ENCODE results near the gene ZFYVE16. TPM values are rescaled to one million over a fixed set of nuclear protein-coding genes. Genes with fewer than 3 reads are reported as not detected.
A peak's percentile ranks its signal among the peaks of the same experiment; 100 is the strongest.

The ZFYVE16 gene
- total RNA-seq (2014; rRNA removed) (7.3 and 9.7 TPM in 2 replicates), Bru-seq, nascent RNA (percentile 73 among the genes with signal in this experiment), BruChase-seq, experiment 1, labeled RNA remaining after a 6-hour chase (percentile 70 among the genes with signal in this experiment), BruChase-seq, experiment 2, labeled RNA remaining after a 2-hour chase (percentile 80 among the genes with signal in this experiment)
- long read RNA-seq, full-length matches to known transcripts: 9 of 29 reads
- long read RNA-seq, partial matches to known transcripts: 8 of 29 reads
- long read RNA-seq, other reads (novel, unspliced or antisense): 12 of 29 reads

DNA sequence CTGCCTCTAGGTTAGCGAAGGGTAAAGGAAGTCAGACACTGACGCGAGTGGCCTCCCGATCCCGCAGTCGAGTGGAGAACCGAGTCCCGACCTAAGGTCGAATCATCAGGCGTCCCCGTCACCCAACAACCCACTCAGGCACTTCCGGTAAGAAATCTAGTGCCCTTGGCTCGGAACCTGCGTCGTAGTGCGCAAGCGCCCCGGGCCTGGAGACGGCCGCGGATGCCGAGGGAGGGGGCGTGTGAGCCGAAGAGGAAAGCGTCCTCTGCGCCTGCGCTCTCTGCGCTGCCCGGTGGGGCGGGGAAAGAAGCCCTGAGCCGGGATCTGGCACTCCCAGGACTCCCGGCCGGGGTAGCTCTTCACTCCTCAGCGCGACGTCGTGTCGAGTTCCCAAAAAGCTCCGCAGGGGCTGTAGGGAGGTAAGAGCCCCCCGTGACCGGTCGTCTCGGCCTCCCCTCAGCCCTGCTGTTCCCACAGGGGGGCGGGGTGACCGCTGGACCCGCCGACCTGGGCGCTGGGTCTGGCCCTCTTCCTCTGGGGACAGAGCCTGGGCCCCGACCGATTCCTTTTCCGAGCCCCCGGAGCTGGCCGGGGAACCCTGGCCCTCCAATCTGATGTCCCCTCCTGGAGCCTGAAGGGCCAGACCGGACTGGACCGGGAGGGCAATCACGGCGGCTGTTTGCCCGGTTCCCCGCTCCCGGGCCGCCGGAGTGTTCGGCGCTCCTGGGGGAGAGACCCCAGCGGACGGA, at the start of gene ZFYVE16:
TSS of gene ZFYVE16 (plus strand) at position 330 of the 749 bp plus-strand sequence. CDS start 26,084 bp downstream, outside the sequence.
- Histone ChIP-seq H3K9me2 (replicated peaks; ENCODE audit: low read length) (no peaks in the 10 kb centered on the region), H3K27ac (ENCODE audit: low read length) (peak within 1 kb of the TSS; percentile 87), H3K79me2 (ENCODE audit: low read length) (peaks cover 35% of the 10 kb centered on the region), H3F3A (ENCODE audit: low read length, unreplicated experiment) (no peaks in the 10 kb centered on the region), H3K36me3 (ENCODE audit: low read depth, low read length) (no peaks in the 10 kb centered on the region), H2AFZ (ENCODE audit: low read length) (peak within 1 kb of the TSS; percentile 94), H3K9ac (ENCODE audit: low read length) (peak within 1 kb of the TSS; percentile 88), H3K4me1 (ENCODE audit: insufficient read depth, low read length) (peaks cover 7% of the 10 kb centered on the region; the same call in 1 of the 2 replicates), H4K20me1 (ENCODE audit: low read length) (0 out of 2 replicates have a peak, but pooled peaks cover 7% of the 10 kb centered on the region), H3K4me3 (ENCODE audit: low read length) (peak within 1 kb of the TSS; percentile 82), H3K9me3 (ENCODE audit: low read length) (no peaks in the 10 kb centered on the region), H3K4me2 (ENCODE audit: low read length) (peak within 1 kb of the TSS; percentile 94), H3K27me3 (ENCODE audit: low read length) (no peaks in the 10 kb centered on the region)
- no TSS peak for BruUV-seq (replicated peaks)
- intact Hi-C loops (cut with micrococcal nuclease): loop anchor here (2.0 to 5.0 kb wide), 2 partner anchors 61 to 81 kb away; partner anchors contain the start of gene FAM151B
- ChIA-PET POLR2A (ENCODE audit: unreplicated experiment) (interaction anchor here (0.6 kb wide), 2 partner anchors 17 to 895 kb away, joined by 3 read pairs; no protein-coding TSS in a partner anchor), CTCF (interaction anchor here (0.6 to 0.9 kb wide), 2 partner anchors 11 to 61 kb away, joined by 3 read pairs; no protein-coding TSS in a partner anchor)
- no peak for TF ChIP-seq EZH2phosphoT487 (IDR thresholded peaks at IDR 0.05; ENCODE audit: borderline replicate concordance, low read length)
- TF ChIP-seq EZH2 (IDR thresholded peaks at IDR 0.05; ENCODE audit: low read length, unreplicated experiment): no peak
- TF ChIP-seq, protein P1, sequence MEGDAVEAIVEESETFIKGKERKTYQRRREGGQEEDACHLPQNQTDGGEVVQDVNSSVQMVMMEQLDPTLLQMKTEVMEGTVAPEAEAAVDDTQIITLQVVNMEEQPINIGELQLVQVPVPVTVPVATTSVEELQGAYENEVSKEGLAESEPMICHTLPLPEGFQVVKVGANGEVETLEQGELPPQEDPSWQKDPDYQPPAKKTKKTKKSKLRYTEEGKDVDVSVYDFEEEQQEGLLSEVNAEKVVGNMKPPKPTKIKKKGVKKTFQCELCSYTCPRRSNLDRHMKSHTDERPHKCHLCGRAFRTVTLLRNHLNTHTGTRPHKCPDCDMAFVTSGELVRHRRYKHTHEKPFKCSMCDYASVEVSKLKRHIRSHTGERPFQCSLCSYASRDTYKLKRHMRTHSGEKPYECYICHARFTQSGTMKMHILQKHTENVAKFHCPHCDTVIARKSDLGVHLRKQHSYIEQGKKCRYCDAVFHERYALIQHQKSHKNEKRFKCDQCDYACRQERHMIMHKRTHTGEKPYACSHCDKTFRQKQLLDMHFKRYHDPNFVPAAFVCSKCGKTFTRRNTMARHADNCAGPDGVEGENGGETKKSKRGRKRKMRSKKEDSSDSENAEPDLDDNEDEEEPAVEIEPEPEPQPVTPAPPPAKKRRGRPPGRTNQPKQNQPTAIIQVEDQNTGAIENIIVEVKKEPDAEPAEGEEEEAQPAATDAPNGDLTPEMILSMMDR (conservative IDR thresholded peaks at IDR 0.05; ENCODE audit: low read depth, low read length): 0 out of 2 replicates have a peak, but pooled peaks have one; percentile 19
- DNase-seq: peak; percentile 95
- peak; percentile 84 for ATAC-seq

DNA sequence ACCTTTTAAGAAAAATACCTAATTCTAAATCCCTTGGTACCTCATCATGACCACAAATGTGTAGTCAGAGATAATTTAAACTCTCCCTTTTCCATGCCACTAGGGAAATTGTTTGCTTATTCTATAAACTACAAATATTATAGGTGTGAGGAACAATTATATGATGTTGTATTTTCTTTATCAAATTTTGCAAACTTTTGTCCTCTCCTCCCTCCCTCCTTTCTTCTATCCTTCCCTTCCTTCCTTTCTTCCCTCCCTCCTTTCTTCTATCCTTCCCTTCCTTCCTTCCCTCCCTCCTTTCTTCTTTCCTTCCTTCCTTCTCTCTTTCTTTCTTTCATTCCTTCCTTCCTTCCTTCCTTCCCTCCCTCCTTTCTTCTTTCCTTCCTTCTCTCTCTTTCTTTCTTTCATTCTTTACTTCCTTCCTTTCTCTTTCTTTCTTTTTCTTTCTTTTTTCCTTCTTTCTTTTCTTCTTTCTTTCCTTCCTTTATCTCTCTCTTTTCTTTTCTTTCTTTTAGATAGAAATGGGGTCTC, 46.9 kb upstream of the ZFYVE16 start:
- Histone ChIP-seq H2AFZ (ENCODE audit: low read length) (no peak overlapping the region), H3K27me3 (ENCODE audit: low read length) (no peaks in the 10 kb centered on the region), H3K9me3 (ENCODE audit: low read length) (no peaks in the 10 kb centered on the region), H3K27ac (ENCODE audit: low read length) (no peak overlapping the region), H3K4me3 (ENCODE audit: low read length) (no peak overlapping the region), H3K9me2 (replicated peaks; ENCODE audit: low read length) (no peaks in the 10 kb centered on the region), H3K79me2 (ENCODE audit: low read length) (no peaks in the 10 kb centered on the region), H4K20me1 (ENCODE audit: low read length) (no peaks in the 10 kb centered on the region), H3K4me2 (ENCODE audit: low read length) (no peak overlapping the region), H3K9ac (ENCODE audit: low read length) (no peak overlapping the region), H3K36me3 (ENCODE audit: low read depth, low read length) (no peaks in the 10 kb centered on the region), H3F3A (ENCODE audit: low read length, unreplicated experiment) (no peaks in the 10 kb centered on the region), H3K4me1 (ENCODE audit: insufficient read depth, low read length) (no peaks in the 10 kb centered on the region)
- DNase-seq (no peak), ATAC-seq (no peak)
- intact Hi-C loops (cut with micrococcal nuclease): no loop called here
- POLR2A ChIA-PET (ENCODE audit: unreplicated experiment): no interaction called here
- CTCF ChIA-PET: no interaction called here
- TF ChIP-seq, protein P1 (conservative IDR thresholded peaks at IDR 0.05; ENCODE audit: low read depth, low read length): no peak
- TF ChIP-seq EZH2phosphoT487 (IDR thresholded peaks at IDR 0.05; ENCODE audit: borderline replicate concordance, low read length) (no peak), EZH2 (IDR thresholded peaks at IDR 0.05; ENCODE audit: low read length, unreplicated experiment) (no peak)
- no TSS peak for BruUV-seq (replicated peaks)

All from PC-3 (cell line).